DMS79 treated with DMSO at 0.1 percent for 48 hours (cell line): Measurements from ENCODE around the gene BCL2.

Experiments
- DNase-seq: peaks from one replicate; lab custom pipeline; 2025; lab: John Stamatoyannopoulos, UW

Gene BCL2

DNA sequence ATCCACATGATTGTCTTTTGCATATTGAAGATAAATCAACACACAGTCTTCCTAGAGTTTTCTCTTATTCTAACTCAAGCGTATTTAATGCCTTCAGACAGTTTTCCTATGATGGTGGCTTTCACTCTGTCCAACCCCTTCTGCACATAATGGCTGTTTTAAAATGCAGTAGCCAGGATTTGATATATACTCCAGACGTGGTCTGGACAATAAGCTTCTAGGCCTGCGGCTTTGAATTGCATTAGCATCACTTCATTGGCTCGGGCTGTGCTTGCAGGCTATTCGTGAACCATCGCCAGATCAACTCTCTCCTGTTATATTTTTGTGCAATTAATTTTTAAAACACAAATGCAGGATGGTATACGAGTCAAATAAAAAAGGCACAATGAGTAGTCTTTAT lies 235.3 kb downstream of the BCL2 start:
- no peak for DNase-seq

DNA sequence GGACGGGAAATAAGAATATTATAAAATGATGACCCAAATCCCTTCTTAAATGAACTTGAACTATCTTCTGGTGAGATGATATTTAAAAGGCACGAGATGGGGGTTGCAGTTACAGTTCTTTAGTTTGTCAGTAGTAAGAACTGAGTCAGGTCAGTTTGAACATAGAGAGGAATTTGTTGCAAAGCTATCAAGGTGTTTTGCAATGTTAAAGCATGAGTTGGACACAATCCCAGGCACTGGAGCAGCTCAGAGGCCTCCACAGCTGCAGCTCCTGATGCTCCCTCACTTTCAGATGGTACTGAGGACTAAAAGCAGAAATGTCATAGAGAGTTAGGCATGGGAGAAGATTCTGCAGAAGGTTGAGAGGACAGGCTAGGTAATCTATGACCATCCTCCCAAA lies 236.0 kb downstream of the BCL2 start:
- DNase-seq, result no peak

DNA sequence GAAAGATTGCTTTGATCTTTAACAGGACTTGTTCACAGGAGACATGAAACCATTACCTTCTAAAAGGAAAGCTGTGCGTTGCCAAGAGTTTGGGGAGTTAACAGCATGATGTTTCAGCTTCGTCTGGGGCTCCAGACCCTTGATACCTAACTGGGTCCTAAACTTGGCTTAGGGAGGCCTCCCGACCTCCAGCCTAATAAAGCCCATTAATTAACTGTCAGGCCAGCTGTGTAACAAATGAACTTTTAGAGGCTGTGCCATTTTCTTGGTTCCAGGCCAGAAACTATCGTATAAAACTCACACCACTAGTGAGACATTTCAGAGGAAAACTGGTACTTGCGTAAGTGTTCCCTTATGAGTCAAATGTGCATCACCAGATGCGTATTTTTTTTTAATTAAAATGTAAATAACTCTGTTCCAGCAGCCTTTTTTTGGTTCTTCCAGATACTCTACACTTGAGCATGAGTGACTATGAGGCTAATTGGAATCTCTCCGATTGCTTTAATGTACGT lies 236.5 kb downstream of the BCL2 start:
- DNase-seq, result no peak

DNA sequence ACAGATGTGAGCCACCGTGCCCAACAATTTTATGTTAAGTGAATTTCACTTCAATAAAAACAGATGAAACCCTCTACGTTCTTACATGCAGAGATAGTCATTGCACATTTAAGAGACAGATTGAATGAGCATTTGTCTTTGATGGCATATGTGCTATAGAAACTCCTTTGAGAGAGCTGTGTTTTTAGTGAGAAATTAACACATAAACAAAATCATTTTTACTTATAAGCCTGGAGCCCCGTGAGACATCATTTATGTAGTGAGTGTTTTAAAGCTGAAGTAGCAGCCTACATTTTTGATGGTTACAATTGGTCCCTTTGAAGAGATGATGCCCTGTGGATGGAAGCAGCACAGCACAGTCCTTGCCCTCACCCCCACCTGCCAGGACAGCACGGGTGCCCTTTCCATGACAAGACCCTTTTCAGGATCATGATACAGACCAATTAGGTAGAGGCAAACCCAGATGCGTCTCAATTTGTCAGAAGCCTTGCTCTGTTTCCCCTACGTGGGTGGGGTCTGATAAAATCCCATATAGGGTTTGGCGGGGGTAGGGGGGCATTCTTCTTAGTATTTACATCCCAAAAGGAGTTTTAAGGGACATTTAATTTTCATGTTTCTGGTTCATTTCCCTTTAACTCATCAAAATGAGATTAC lies 237.1 kb downstream of the BCL2 start:
- DNase-seq, result no peak

DNA sequence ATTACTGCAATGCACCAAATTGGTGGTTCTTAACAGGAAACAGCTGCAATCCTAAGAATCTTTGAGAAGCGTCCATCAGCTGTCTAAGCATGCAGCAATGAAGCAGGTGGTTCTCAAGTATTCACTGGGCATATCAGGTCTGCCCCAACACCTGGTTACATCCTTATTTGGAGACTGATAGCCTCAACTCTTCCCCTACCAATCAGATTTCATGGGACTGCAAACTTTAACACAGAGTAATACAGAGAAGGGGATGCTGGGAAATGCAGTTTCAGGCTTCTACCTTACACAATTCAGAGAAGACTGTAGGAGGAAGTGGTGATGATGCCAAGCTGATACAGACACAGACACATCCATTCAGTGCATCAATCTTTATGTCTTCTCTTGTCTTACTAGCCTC lies 240.5 kb downstream of the BCL2 start:
- DNase-seq, result no peak

DNA sequence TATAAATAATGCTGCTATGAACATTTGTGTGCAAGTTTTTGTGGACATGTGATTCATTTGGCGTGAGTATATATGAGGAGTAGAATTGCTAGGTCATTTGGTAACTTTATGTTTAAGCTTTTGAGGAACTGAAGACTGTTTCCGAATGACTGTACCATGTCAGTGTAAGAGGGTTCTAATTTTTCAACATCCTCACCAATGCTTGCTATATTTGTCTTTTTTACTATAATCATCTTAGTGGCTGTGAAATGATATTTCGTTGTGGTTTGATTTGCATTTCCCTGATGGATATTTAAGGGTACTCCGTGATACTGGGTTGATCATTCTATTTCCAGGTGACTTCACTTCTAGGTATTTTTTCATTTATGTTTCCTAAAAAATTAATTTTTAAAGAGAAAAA lies 241.1 kb downstream of the BCL2 start:
- DNase-seq, result no peak

DNA sequence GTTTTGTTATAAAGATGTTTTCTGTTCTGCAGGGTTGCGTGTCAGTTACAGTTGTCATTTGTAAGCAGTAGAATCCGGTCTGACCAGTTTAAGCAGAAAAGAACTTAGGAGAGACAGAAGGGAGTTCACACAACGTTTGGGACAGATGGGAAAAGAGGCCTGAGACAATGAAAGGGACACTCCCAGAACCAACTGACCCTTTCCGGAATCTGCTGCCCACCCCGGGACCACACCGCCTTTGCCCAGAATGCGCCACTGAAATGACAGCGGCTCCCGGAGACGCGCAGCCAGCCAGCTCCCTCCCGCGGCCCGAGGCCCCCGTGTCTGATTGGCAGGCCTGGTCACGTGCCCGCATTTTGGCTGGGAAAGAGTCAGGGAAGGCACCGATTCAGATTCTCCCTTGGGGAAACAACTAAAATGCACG lies 244.6 kb downstream of the BCL2 start:
- peak; percentile 69 for DNase-seq

DNA sequence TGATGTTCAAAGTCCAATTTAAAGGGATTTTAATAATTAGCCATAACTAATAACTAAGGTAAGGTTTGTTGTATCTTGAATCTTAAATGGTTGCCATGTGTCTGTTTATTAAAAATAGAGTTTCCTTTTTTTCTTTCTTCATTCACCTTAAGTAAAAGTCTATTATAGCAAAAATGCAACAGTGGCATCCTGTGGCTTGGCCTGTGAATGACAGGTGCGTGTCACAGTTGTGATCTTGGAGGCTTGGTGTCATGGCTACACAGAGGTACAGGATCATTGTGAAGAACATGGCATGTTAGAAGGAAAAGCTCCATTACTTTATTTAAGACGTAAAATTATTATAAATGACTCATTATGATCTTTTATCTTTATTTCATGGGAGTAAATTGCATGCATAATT lies 246.1 kb downstream of the BCL2 start:
- DNase-seq, result no peak
